ENCODE measurements around the gene DISC1.
"Not testable (repeated sequence)": the region's sequence is repeated elsewhere in the genome, so short reads cannot be mapped to it uniquely, and the experiment has no call there.

Gene DISC1

DNA sequence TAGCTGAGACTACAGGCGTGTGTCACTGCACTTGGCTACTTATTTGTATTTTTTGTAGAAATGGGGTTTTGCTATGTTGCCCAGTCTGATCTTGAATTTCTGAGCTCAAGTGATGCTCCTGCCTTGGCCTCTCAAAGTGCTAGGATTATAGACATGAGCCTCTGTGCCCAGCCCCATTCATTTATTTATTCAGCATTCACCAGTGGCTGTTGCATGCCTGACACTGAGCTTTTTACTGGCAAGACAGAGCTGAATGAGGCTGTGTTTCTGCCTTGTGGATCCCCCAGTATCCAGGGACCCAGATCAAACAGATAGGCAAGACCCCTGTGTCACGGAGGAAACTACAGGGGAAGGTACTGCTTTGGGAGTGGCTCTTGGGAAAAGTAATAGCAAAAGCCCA is 109.4 kb downstream of the DISC1 start:
- DNase-seq, result no peak

DNA sequence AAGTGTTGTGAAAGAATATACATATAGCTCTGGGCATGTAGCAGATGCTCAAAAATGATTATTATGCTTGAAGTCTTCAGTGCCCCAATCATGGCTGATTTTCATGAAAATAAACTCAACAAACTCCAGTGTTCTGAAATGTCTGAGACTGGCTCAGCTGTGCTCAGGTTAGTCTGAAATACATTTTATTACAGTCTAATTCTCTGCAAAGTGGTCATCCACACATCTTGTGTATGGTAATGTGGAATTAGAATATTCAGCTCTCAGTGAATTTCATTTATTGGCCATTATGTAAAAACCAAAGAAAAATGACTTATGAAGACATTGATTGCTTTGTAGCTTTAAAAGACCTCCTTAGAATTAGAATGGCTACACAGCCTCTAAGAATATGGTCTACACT is 109.9 kb downstream of the DISC1 start:
- no peak for DNase-seq

DNA sequence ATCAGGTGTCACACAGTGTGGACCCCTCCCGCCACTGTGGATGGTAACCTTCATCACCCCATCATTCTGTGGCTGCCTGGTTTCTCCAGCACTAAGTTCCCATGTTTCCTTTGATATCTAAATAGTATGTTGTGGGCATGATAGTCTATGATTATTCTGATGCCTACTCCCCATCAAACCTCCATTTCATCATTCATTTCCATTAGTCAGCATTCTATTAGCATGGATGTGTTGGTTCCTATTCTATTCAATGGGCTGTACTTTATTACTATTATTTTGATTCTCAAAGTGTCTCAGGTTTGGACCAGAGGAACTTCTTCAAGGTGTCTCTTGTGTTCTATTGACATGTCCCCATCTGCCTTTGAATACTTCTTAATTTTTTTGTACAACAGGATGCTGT is 112.0 kb downstream of the DISC1 start:
- DNase-seq, result no peak

GRCh38 chr1:231743966-231744365 is 117.4 kb downstream of the DISC1 start:
- DNase-seq, result no peak

GRCh38 chr1:231748760-231749415 is 122.3 kb downstream of the DISC1 start:
- no peak for DNase-seq

GRCh38 chr1:231750296-231750695 is 123.7 kb downstream of the DISC1 start:
- no peak for DNase-seq

GRCh38 chr1:231750818-231751362 is 124.3 kb downstream of the DISC1 start:
- no peak for DNase-seq

- no peak for DNase-seq
Observed at GRCh38 chr1:231751415-231751814, 124.8 kb downstream of the DISC1 start.

DNA sequence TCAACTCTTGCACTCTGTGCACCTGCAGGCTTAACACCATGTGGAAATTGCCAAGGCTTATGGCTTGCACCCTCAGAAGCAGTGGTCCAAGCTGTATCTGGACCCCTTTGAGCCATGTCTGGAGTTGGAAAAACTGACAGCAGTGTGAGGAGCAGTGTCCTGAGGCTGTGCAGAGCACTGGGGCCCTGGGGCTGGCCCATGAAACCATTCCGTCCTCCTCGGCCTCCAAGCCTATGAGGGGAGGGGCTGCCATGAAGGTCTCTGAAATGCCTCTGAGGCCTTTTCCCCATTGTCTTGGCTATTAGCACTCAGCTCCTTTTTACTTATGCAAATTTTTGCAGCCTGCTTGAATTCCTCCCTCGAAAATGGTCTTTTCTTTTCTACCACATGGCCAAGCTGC is 126.7 kb downstream of the DISC1 start:
- no peak for DNase-seq

DNA sequence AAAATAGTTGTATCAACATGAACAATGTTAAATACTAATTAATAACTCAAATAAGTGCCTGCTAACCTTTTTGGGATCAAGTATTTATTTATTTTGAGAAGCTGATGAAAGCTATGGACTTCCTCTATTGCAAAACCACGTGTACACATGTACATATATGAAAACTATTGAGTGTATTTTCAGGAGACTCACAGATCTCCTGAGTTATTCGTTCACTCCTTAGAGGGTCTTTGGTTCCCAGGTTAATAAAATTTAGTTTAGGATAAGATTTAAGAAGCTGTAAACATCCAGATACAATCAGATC is 130.5 kb downstream of the DISC1 start:
- no peak for DNase-seq

- no peak for DNase-seq
Observed at GRCh38 chr1:231757759-231758158, 131.2 kb downstream of the DISC1 start.

GRCh38 chr1:231761252-231761651 is 134.7 kb downstream of the DISC1 start:
- no peak for DNase-seq

GRCh38 chr1:231761747-231762541 is 135.4 kb downstream of the DISC1 start:
- DNase-seq, result no peak

DNA sequence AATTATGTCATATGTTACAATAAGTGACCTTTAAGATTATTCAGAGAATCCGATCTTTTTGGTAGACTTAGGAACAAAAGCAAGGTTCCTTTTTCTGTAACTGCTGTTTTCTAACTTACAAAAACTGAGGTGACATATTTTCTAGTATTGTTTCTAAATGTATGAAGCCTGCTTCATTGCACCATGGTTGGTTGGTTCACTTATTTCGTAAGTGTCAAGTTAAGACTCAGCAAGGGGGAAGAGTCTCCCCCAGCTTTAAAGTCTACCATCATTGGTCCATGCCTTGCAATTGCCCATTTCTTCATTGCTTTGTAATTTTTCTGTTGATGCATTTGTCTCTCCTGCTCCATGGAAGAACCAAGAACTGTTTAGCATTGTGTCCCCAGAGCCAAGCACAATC is 136.9 kb downstream of the DISC1 start:
- DNase-seq, result no peak

GRCh38 chr1:231765825-231766224 is 139.2 kb downstream of the DISC1 start:
- not testable (repeated sequence) for DNase-seq

DNA sequence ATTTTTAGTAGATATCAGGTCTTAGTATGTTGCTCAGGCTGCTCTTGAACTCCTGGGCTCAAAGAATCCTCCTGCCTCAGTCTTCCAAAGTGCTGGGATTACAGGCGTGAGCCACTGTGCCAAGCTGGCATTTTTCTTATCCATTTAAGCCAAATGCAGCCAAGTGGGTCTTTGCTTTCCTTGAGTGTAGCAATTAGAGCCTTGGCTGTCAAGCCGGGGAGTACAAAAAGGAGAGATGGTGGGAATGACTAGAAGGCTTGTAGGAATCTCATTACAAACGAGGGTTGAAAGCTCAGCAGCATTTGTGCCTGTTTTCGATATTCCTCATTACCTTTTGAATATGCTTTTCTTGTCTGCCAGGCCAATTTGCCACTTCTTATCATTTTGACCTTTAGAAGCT is 140.9 kb downstream of the DISC1 start:
- no peak for DNase-seq

DNA sequence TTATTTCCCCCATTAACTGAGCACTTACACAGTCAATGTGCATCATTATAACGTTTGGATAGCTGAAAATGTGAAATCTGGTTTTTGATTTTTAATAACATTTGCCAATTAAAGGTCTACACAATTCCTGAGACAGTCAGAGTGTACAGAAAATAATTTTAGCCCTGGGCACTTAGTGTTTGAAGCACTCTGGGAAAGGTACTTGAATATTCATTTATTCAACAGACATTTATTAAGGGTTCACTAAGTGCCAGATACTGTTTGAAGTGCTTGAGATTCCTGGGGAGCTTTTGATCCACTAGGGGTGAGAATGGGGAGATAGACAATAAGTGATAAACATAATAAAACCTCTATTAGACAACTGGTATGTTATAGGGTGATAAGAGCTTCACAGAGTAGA is 141.8 kb downstream of the DISC1 start:
- no peak for DNase-seq

DNA sequence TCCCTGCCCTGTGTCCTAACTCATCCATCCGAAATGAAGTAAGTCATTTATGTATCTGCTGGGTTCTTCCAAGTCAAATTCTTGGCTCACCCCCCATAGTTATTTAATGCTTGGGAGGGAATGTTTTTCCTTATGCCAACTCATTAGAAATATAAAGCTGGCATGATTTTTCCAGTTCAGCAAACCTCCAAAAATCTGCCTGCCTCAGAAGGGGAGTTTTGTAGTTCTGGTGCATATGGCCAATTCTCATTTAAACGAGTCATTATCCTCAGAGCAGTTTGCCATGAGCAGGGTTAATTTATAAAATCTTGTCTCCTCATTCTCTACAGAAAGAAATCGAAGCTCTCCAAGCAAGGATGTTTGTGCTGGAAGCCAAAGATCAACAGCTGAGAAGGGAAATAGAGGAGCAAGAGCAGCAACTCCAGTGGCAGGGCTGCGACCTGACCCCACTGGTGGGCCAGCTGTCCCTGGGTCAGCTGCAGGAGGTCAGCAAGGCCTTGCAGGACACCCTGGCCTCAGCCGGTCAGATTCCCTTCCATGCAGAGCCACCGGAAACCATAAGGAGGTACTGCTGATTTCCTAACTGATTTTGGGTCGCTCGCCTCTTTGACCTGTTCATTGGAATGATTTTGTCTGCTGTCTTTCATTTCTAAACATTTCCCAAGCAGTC is 144.1 kb downstream of the DISC1 start:
- DNase-seq, result no peak

DNA sequence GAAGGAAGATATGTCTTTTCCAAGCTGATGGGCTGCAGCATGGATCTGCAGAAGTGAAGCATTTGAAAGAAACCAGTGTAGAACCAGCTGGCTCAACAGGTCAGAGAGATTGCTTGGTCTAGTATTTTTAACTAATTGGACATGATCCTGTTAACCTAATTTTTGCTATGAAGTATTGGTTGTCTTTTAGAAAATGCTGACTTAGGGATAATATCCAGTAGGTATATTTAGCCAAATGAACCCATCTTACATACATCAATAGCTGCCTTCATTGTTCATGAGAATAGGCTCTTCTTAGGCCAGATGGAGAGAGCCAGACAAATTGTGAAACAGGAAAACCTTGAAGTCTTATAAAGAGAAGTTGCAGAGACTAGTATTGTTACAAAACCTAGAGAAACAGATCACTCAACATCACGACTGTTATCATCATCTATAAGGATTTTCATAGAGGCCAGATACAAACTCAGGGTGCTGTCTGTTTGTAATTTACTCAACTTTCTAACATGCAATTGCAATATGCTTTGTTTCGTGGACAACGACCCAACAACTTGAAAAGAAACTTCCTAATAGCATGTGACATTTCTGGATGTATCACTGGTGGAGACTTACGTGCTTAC is 148.2 kb downstream of the DISC1 start:
- DNase-seq, result no peak

GRCh38 chr1:231776010-231776756 is 149.6 kb downstream of the DISC1 start:
- no peak for DNase-seq

DNA sequence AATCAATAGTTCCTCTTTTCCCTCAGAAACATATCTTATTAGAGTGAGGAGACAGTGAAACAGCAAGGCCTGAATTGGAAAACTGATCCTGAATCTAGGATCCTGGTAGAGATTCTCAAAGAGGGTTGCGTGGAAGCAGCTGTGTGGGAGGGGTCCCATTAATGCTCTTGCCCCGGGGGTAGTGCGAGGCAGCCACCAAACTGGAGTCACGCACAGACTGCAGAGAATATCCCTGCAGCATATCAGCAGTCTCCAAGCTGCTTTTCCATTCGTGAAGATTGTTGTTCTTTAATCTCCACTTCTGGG is 150.1 kb downstream of the DISC1 start:
- DNase-seq, result no peak

GRCh38 chr1:231778009-231778719 is 151.6 kb downstream of the DISC1 start:
- no peak for DNase-seq
